LNCaP clone FGC (cell line): ENCODE measurements around the gene RHPN2.
A peak's percentile ranks its signal among the peaks of the same experiment; 100 is the strongest.

Experiments
- DNase-seq: peaks from one replicate; pipeline ENCODE4 v3.0.0-alpha.2; 2011; ENCODE audit warnings: low read depth
- H3K4me3 ChIP-seq: 2 replicates; pipeline ENCODE4 v1.5.1; 2011; ENCODE audit warnings: mild to moderate bottlenecking, low read depth, low read length, control low read depth
- CTCF ChIP-seq: IDR thresholded peaks from 2 replicates; pipeline ENCODE4 v1.5.1; 2012; ENCODE audit warnings: mild to moderate bottlenecking; ENCODE audit not compliant: control insufficient read depth, insufficient read depth; ENCODE audit errors: extremely low read depth

The RHPN2 gene

DNA sequence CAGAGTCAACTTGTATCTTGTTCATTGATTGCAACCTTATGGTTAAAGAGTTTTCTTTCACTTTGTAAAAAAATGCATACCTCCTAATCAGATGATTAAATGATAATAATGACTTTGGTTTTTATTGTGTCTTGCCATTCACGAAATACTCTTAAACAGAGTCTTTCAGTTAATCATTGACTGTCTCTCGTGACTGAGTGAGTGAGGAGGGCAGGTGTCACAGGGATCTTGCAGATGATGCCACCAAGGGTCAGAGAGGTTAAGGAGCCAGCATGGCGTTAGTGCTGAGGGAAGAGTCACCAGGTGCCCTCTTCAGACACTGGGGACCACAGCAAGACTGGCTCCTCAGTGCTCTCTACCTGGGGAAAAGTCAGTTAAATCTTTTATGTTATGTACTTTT is 24.3 kb upstream of the RHPN2 start:
- H3K4me3 ChIP-seq = no peak overlapping the region
- DNase-seq = no peak
- TF ChIP-seq CTCF = no peak

DNA sequence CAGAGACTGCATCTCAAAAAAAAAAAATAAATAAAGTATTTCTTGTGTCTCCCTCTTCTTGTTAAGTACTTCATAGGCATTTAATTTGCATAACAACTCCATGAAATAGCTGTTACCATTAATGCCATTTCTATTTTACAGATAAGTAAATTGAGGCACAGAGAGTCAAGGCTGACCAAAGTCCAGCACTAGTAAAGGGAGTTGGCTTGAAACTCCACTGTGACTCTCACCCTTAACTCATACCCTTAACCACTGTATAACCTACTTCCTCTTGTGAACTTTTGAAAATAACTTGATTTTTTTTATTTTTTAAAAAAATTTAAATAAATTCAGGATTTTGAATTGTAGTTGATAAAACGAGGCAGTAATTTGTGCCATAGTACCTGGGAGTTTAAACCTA is 22.3 kb upstream of the RHPN2 start:
- TF ChIP-seq CTCF = no peak
- no peak for DNase-seq
- H3K4me3 ChIP-seq = no peak overlapping the region

DNA sequence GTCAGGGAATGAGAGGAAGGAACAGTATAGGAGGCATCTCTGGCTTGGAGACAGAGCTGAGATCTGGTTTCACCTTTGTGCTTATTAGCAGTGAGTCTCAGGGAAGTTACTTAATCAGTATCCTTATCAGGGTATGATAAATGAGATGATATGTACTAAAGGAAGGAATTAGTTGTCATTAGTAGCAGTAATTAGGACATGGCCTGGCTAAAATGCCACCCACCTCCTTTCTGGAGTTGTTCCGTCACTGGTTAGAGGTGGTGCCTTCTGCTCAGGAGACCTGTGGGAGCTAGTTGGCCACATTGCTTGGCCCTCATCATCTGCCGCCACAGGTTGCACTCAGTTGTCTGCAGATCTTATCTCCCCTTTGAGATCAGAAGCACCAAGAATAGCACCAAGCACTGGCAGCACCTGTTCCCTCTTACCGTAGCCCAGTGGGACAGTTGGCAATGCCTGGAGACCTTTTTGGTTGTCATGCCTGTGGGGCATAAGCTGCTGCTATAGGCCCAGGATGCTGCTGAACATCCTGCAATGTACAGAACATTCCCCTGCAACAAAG is 21.0 kb upstream of the RHPN2 start:
- no peak for DNase-seq
- TF ChIP-seq CTCF = no peak
- H3K4me3 ChIP-seq = no peak overlapping the region

- no peak; the same call in 1 of the 2 replicates for TF ChIP-seq CTCF
- peak within 1 kb of the TSS; percentile 89 for H3K4me3 ChIP-seq
- DNase-seq = peak; percentile 64
Observed at GRCh38 chr19:33080761-33081681, 16.3 kb upstream of the RHPN2 start, which contains the start of gene GPATCH1. TSS of gene GPATCH1 (plus strand) at chr19:33081181. CDS start at chr19:33081194, 13 bp downstream.

- TF ChIP-seq CTCF = no peak
- no peak overlapping the region for H3K4me3 ChIP-seq
- DNase-seq = no peak
Observed at GRCh38 chr19:33075519-33075918, 10.8 kb upstream of the RHPN2 start.

DNA sequence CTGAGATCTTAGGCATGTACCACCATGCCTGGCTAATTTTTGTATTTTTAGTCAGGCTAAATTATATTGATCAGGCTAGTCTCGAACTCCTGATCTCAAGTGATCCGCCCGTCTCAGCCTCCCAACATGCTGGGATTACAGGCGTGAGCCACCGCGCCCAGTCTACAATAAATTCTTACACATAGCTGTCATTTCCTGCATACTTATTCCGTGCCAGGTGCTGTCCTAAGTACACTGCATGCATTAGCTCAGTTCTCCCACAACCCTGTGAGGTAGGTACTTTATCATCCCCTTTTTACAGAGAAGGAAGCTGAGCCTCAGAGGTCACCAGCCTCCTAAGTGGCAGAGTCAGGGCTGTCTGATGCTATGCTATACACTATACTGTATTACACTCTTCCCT is 7.2 kb upstream of the RHPN2 start:
- no peak overlapping the region for H3K4me3 ChIP-seq
- TF ChIP-seq CTCF = no peak
- no peak for DNase-seq

DNA sequence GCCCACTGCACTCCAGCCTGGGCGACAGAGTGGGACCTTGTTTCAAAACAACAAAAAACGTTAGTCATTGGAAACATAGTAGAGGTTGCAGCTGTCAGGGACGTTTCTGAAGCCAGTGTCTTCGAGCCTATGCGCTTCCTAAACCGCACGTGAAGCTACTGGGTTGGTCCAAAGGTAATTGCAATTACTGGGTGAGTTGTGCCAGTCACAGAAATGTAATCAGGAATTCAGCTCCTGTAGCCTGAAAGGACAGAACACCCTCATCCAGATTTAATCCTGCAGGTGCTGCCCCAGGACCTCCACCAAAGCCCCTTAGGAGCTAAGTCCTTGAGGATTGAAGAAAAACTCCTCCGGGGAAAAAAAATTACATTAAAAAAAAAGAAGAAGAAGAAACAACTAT is 2.4 kb upstream of the RHPN2 start:
- no peak for DNase-seq
- TF ChIP-seq CTCF = no peak
- no peak overlapping the region for H3K4me3 ChIP-seq
